ENCODE results near the gene HOXD13. TPM values are rescaled to one million over a fixed set of nuclear protein-coding genes. Genes with fewer than 3 reads are reported as not detected.
A peak's percentile ranks its signal among the peaks of the same experiment; 100 is the strongest.

Gene HOXD13
- total and polyA plus RNA-seq, 3 experiments from 2014 or later: not detected

- peaks cover 8 to 18% (median 12%) of the 10 kb centered on the region in 3 donors for H3K4me1 Mint-ChIP-seq
- H3K27me3 Mint-ChIP-seq: peaks cover 88 to 90% of the 10 kb centered on the region in 2 donors
- ChIA-PET CTCF (interaction anchor here (0.8 to 1.9 kb wide), 2 partner anchors 9 to 26 kb away, joined by 3 to 5 read pairs; no protein-coding TSS in a partner anchor), POLR2A (no interaction called here)
- peaks cover 4 to 54% (median 43%) of the 10 kb centered on the region in 5 donors for H3K9me3 Mint-ChIP-seq
- no peak for DNase-seq
- no peak overlapping the region for H3K4me3 ChIP-seq (ENCODE audit: low read length)
- H3K4me3 Mint-ChIP-seq: peak overlapping the region; percentile 41 to 85 (median 68)
- H3K4me1 ChIP-seq (ENCODE audit: insufficient read depth, low read length): no peaks in the 10 kb centered on the region
- H3K27ac ChIP-seq (ENCODE audit: low read depth, low read length): no peak overlapping the region
- H3K27ac Mint-ChIP-seq: peak overlapping the region in 2 of 8 donors; percentile 31 to 94
- peaks cover 91% of the 10 kb centered on the region for H3K27me3 ChIP-seq (ENCODE audit: insufficient read depth, low read length, poor library complexity, severe bottlenecking)
- no peaks in the 10 kb centered on the region for H3K36me3 ChIP-seq (ENCODE audit: insufficient read depth, low read length)
- H3K9me3 ChIP-seq (ENCODE audit: low read length): peaks cover 21% of the 10 kb centered on the region
- H3K36me3 Mint-ChIP-seq: peaks cover 0 to 4% (median 2%) of the 10 kb centered on the region in 3 donors
Observed at GRCh38 chr2:176088048-176088936, 4.2 kb upstream of the HOXD13 start.

- no peaks in the 10 kb centered on the region for H3K4me1 ChIP-seq (ENCODE audit: insufficient read depth, low read length)
- peaks cover 88 to 90% of the 10 kb centered on the region in 2 donors for H3K27me3 Mint-ChIP-seq
- no peaks in the 10 kb centered on the region for H3K36me3 ChIP-seq (ENCODE audit: insufficient read depth, low read length)
- peaks cover 15 to 26% (median 20%) of the 10 kb centered on the region in 3 donors for H3K4me1 Mint-ChIP-seq
- POLR2A ChIA-PET: interaction anchor here (1.0 kb wide), 1 partner anchor 1749 kb away, joined by 4 read pairs; no protein-coding TSS in a partner anchor
- no peak overlapping the region for H3K4me3 ChIP-seq (ENCODE audit: low read length)
- H3K9me3 ChIP-seq (ENCODE audit: low read length): peaks cover 19% of the 10 kb centered on the region
- peaks cover 90% of the 10 kb centered on the region for H3K27me3 ChIP-seq (ENCODE audit: insufficient read depth, low read length, poor library complexity, severe bottlenecking)
- H3K27ac ChIP-seq (ENCODE audit: low read depth, low read length): no peak overlapping the region
- DNase-seq: no peak
- peaks cover 0 to 4% (median 2%) of the 10 kb centered on the region in 3 donors for H3K36me3 Mint-ChIP-seq
- H3K9me3 Mint-ChIP-seq: peaks cover 4 to 54% (median 40%) of the 10 kb centered on the region in 5 donors
- H3K27ac Mint-ChIP-seq: peak overlapping the region in 1 of 8 donors; percentile 68
- H3K4me3 Mint-ChIP-seq: peak overlapping the region in 1 of 7 donors; percentile 62
- CTCF ChIA-PET: interaction anchor here (0.8 to 1.9 kb wide), 2 partner anchors 8 to 25 kb away, joined by 3 to 5 read pairs; no protein-coding TSS in a partner anchor
Observed at GRCh38 chr2:176088937-176089842, 3.3 kb upstream of the HOXD13 start.

DNA sequence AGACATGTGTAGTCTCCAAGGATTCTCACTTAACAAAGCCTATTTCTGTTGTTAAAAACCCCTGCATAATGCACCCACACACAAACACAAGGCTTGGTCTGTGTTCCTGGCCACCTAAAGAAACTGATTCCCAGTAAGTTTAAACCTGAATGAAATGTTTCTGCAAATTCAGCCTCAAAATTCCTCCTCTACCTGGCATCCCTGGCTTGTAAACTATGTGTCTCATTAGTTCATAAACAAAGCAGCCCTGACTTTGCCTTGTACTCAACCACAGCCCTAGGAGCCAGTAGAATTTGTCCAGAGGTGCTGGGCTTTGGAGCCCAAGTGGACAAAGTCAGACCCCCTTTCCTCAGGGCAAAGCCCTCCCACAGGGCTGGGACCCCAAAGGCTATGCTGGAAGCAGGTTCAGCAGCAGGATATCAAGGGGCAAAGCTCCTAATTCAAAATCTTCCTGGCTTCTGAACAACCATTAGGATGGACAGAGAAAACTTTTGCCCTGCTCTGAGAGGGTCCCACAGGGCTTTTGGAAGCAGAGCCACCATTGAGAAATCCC lies 2.6 kb upstream of the HOXD13 start:
- peak overlapping the region in 2 of 7 donors; percentile 16 to 44 for H3K4me3 Mint-ChIP-seq
- CTCF ChIA-PET: no interaction called here
- POLR2A ChIA-PET: interaction anchor here (1.0 kb wide), 1 partner anchor 1750 kb away, joined by 4 read pairs; no protein-coding TSS in a partner anchor
- H3K4me1 Mint-ChIP-seq: peaks cover 15 to 26% (median 21%) of the 10 kb centered on the region in 3 donors
- Histone ChIP-seq H3K36me3 (ENCODE audit: insufficient read depth, low read length) (no peaks in the 10 kb centered on the region), H3K4me1 (ENCODE audit: insufficient read depth, low read length) (no peaks in the 10 kb centered on the region), H3K9me3 (ENCODE audit: low read length) (peaks cover 13% of the 10 kb centered on the region), H3K27ac (ENCODE audit: low read depth, low read length) (no peak overlapping the region), H3K27me3 (ENCODE audit: insufficient read depth, low read length, poor library complexity, severe bottlenecking) (peaks cover 89% of the 10 kb centered on the region), H3K4me3 (ENCODE audit: low read length) (no peak overlapping the region)
- peaks cover 0 to 4% (median 2%) of the 10 kb centered on the region in 3 donors for H3K36me3 Mint-ChIP-seq
- peak overlapping the region in 1 of 8 donors; percentile 68 for H3K27ac Mint-ChIP-seq
- DNase-seq: no peak
- peaks cover 89 to 90% of the 10 kb centered on the region in 2 donors for H3K27me3 Mint-ChIP-seq
- peaks cover 4 to 49% (median 38%) of the 10 kb centered on the region in 5 donors for H3K9me3 Mint-ChIP-seq

- Mint-ChIP-seq H3K9me3 (peaks cover 9 to 48% (median 38%) of the 10 kb centered on the region in 5 donors), H3K4me1 (peaks cover 15 to 26% (median 22%) of the 10 kb centered on the region in 3 donors), H3K4me3 (peak overlapping the region in 2 of 7 donors; percentile 43 to 46), H3K36me3 (peaks cover 0 to 4% (median 2%) of the 10 kb centered on the region in 3 donors), H3K27ac (peak overlapping the region in 2 of 8 donors; percentile 47 to 68), H3K27me3 (peaks cover 90% of the 10 kb centered on the region in 2 donors)
- POLR2A ChIA-PET: no interaction called here
- CTCF ChIA-PET: no interaction called here
- peaks cover 88% of the 10 kb centered on the region for H3K27me3 ChIP-seq (ENCODE audit: insufficient read depth, low read length, poor library complexity, severe bottlenecking)
- peaks cover 8% of the 10 kb centered on the region for H3K9me3 ChIP-seq (ENCODE audit: low read length)
- H3K4me1 ChIP-seq (ENCODE audit: insufficient read depth, low read length): no peaks in the 10 kb centered on the region
- H3K36me3 ChIP-seq (ENCODE audit: insufficient read depth, low read length): no peaks in the 10 kb centered on the region
- DNase-seq: no peak
- no peak overlapping the region for H3K4me3 ChIP-seq (ENCODE audit: low read length)
- H3K27ac ChIP-seq (ENCODE audit: low read depth, low read length): no peak overlapping the region
Observed at GRCh38 chr2:176090862-176091261, 1.7 kb upstream of the HOXD13 start.

DNA sequence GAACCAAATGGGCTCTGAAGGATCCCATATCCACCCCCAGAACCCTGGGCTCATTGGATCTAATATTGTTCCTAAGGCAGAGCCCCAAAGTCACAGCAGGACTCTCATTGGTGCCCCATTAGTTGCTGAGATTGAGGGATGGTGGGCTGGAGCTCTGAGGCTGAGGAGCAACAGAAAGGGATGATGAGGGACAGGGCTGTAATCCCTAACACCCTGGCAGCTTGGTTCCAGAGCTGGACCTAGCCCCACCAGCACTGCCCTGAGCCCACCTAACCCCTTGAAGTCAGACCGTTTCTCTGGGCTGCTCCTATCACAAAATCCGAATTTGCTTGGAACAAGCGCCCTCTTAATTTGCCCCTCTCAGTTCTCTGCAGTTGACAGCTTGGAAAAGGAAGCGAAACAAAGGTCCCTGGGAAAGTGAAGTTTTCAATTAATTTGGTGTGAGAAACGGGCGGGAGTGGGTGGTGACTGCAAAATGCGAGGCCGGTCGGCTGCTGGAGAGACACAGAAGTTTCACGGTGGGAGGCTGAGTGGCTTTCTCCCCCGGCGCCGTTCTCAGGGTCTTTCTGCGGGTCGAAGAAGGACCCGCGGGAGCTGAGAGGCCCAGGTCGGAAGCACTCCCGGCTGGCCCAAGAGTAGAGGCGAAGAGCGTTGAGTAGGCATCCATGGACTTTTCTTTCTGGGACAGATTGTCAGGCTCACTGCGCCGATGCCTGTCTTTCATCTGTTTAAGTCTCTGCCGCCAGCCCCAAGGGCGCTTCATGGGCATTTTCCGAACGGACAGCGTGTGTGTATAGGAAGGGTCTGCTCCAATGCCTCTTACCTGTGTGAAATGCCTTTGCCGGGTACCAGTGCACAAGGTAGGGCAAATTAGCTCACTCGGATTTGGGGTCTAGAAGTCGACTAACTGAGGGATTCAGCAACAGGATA lies 927 bp upstream of the HOXD13 start:
- POLR2A ChIA-PET: no interaction called here
- H3K27ac Mint-ChIP-seq: peak overlapping the region in 4 of 8 donors; percentile 22 to 69 (median 58)
- no peaks in the 10 kb centered on the region for H3K36me3 ChIP-seq (ENCODE audit: insufficient read depth, low read length)
- peaks cover 11 to 49% (median 35%) of the 10 kb centered on the region in 5 donors for H3K9me3 Mint-ChIP-seq
- peak overlapping the region; percentile 46 to 81 (median 57) for H3K4me3 Mint-ChIP-seq
- H3K27ac ChIP-seq (ENCODE audit: low read depth, low read length): no peak overlapping the region
- peaks cover 5% of the 10 kb centered on the region for H3K4me1 ChIP-seq (ENCODE audit: insufficient read depth, low read length)
- DNase-seq: no peak
- H3K4me3 ChIP-seq (ENCODE audit: low read length): no peak overlapping the region
- peaks cover 0 to 4% (median 2%) of the 10 kb centered on the region in 3 donors for H3K36me3 Mint-ChIP-seq
- H3K9me3 ChIP-seq (ENCODE audit: low read length): peaks cover 7% of the 10 kb centered on the region
- CTCF ChIA-PET: no interaction called here
- peaks cover 85% of the 10 kb centered on the region for H3K27me3 ChIP-seq (ENCODE audit: insufficient read depth, low read length, poor library complexity, severe bottlenecking)
- peaks cover 18 to 32% (median 29%) of the 10 kb centered on the region in 3 donors for H3K4me1 Mint-ChIP-seq
- H3K27me3 Mint-ChIP-seq: peaks cover 91 to 93% of the 10 kb centered on the region in 2 donors

DNA sequence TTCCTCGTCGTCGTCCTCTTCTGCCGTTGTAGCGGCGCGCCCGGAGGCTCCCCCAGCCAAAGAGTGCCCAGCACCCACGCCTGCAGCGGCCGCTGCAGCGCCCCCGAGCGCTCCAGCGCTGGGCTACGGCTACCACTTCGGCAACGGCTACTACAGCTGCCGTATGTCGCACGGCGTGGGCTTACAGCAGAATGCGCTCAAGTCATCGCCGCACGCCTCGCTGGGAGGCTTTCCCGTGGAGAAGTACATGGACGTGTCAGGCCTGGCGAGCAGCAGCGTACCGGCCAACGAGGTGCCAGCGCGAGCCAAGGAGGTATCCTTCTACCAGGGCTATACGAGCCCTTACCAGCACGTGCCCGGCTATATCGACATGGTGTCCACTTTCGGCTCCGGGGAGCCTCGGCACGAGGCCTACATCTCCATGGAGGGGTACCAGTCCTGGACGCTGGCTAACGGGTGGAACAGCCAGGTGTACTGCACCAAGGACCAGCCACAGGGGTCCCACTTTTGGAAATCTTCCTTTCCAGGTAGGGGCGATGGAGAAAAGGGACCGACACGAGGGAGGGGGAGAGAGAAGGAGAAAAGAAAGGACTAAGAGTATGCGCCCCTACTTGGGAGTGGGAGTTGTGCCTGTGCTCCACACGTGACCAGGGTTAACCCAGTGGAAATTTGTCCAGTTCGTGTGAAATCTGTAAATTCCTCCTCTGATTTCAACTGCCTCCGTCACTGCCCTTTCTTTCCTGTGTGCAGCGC lies 800 bp downstream of the HOXD13 start:
- peaks cover 28 to 44% (median 42%) of the 10 kb centered on the region in 3 donors for H3K4me1 Mint-ChIP-seq
- Histone ChIP-seq H3K27me3 (ENCODE audit: insufficient read depth, low read length, poor library complexity, severe bottlenecking) (peaks cover 84% of the 10 kb centered on the region), H3K4me1 (ENCODE audit: insufficient read depth, low read length) (peaks cover 18% of the 10 kb centered on the region), H3K36me3 (ENCODE audit: insufficient read depth, low read length) (no peaks in the 10 kb centered on the region), H3K27ac (ENCODE audit: low read depth, low read length) (no peak overlapping the region), H3K4me3 (ENCODE audit: low read length) (no peak overlapping the region), H3K9me3 (ENCODE audit: low read length) (peaks cover 4% of the 10 kb centered on the region)
- POLR2A ChIA-PET: no interaction called here
- CTCF ChIA-PET: interaction anchor here (1.0 kb wide), 1 partner anchor 9 kb away, joined by 6 read pairs; no protein-coding TSS in a partner anchor
- H3K36me3 Mint-ChIP-seq: peaks cover 0 to 2% (median 0%) of the 10 kb centered on the region in 3 donors
- DNase-seq: no peak
- H3K27ac Mint-ChIP-seq: peak overlapping the region in 5 of 8 donors; percentile 3 to 53 (median 44)
- H3K27me3 Mint-ChIP-seq: peaks cover 91% of the 10 kb centered on the region in 2 donors
- H3K9me3 Mint-ChIP-seq: peaks cover 8 to 40% (median 27%) of the 10 kb centered on the region in 5 donors
- peak overlapping the region in 6 of 7 donors; percentile 6 to 54 (median 36) for H3K4me3 Mint-ChIP-seq

Data from CD8-positive, alpha-beta memory T cell (primary cell).